H1 (cell line): ENCODE measurements around the gene FMNL2. TPM values are rescaled to one million over a fixed set of nuclear protein-coding genes. Genes with fewer than 3 reads are reported as not detected.

Experiments used
- CTCF ChIA-PET: fragments of 300-600 bp; sonication (Branson Sonifier 250); formaldehyde crosslinking; loops from one replicate; lab custom pipeline; 2021; ENCODE audit not compliant: partially characterized antibody; lab: Charles Lee
- POLR2A ChIA-PET: fragments of 300-600 bp; sonication (Branson Sonifier 250); formaldehyde crosslinking; loops from one replicate; lab custom pipeline; 2021; ENCODE audit warnings: inconsistent platforms; ENCODE audit not compliant: partially characterized antibody; lab: Charles Lee
- DNase-seq, 2 experiments: peaks; one replicate each; pipeline versions ENCODE4 v3.0.0 to v3.0.0-alpha.2; 2010 to 2022; ENCODE audit warnings: low spot score in 2 of 2, low read depth in 1 of 2, mixed read lengths in 1 of 2
- FAIRE-seq: peaks from 2 replicates; lab custom pipeline; 2011; peaks lifted over from hg19 to GRCh38; lab: Jason Lieb, UNC
- H2AFZ ChIP-seq: 2 replicates; pipeline ENCODE4 v1.8.1; 2012; ENCODE audit warnings: low read length, inconsistent platforms
- H2AK5ac ChIP-seq: 2 replicates; pipeline ENCODE4 v1.6.1; 2013; ENCODE audit warnings: low read depth, low read length
- H2BK120ac ChIP-seq: replicated peaks from 2 replicates; pipeline ENCODE3; 2013; ENCODE audit warnings: low read depth, low read length, inconsistent platforms
- H2BK12ac ChIP-seq: 2 replicates; pipeline ENCODE4 v1.6.1; 2013; ENCODE audit warnings: low read depth, low read length
- H2BK15ac ChIP-seq: 2 replicates; pipeline ENCODE4 v1.6.1; 2013; ENCODE audit warnings: low read length
- H2BK20ac ChIP-seq: 2 replicates; pipeline ENCODE4 v1.6.1; 2013; ENCODE audit warnings: low read length
- H2BK5ac ChIP-seq: 2 replicates; pipeline ENCODE4 v1.6.1; 2013; ENCODE audit warnings: low read depth, low read length
- H3K14ac ChIP-seq: 2 replicates; pipeline ENCODE4 v1.6.1; 2013; ENCODE audit warnings: inconsistent platforms; ENCODE audit not compliant: insufficient read length
- H3K18ac ChIP-seq: 2 replicates; pipeline ENCODE4 v1.6.1; 2013; ENCODE audit warnings: low read length; ENCODE audit errors: extremely low read depth
- H3K23ac ChIP-seq: 2 replicates; pipeline ENCODE4 v1.6.1; 2013; ENCODE audit warnings: inconsistent platforms; ENCODE audit not compliant: insufficient read length
- H3K23me2 ChIP-seq: 2 replicates; pipeline ENCODE4 v1.6.1; 2013; ENCODE audit warnings: low read depth, low read length
- H3K27ac ChIP-seq: 2 replicates; pipeline ENCODE4 v1.6.1; 2011; ENCODE audit warnings: low read depth, low read length, inconsistent platforms
- H3K27me3 ChIP-seq, 4 experiments: replicated peaks in 1 of 4; 1 replicate in 1 of 4; 2 replicates in 3 of 4; pipeline versions ENCODE4 v1.6.1 to v1.8.1; 2011 to 2013; ENCODE audit warnings: low read length in 3 of 4, mild to moderate bottlenecking in 3 of 4, inconsistent platforms in 2 of 4, mixed read lengths in 2 of 4, moderate library complexity in 1 of 4; ENCODE audit not compliant: control insufficient read depth in 3 of 4, insufficient read depth in 3 of 4; ENCODE audit errors: extremely low read depth in 1 of 4
- H3K36me3 ChIP-seq, 4 experiments: 2 replicates each; pipeline versions ENCODE4 v1.6.1 to v1.8.1; 2011 to 2013; ENCODE audit warnings: mild to moderate bottlenecking in 4 of 4, low read length in 3 of 4, moderate library complexity in 2 of 4, control low read depth in 1 of 4, inconsistent platforms in 1 of 4; ENCODE audit not compliant: insufficient read depth in 4 of 4, control insufficient read depth in 2 of 4
- H3K4ac ChIP-seq: replicated peaks from 2 replicates; pipeline ENCODE3; 2013; ENCODE audit warnings: low read length, low read depth, mixed read lengths, inconsistent platforms; ENCODE audit not compliant: insufficient read length
- H3K4me1 ChIP-seq, 4 experiments: replicated peaks in 1 of 4; 1 replicate in 1 of 4; 2 replicates in 3 of 4; pipeline versions ENCODE4 v1.6.1 to v1.8.1; 2011 to 2013; ENCODE audit warnings: low read length in 3 of 4, inconsistent platforms in 2 of 4, mixed read lengths in 1 of 4; ENCODE audit not compliant: insufficient read depth in 4 of 4, control insufficient read depth in 3 of 4
- H3K4me2 ChIP-seq, 2 experiments: 2 replicates each; pipeline versions ENCODE4 v1.6.1 to v1.8.1; 2011 to 2013; ENCODE audit warnings: low read depth in 2 of 2, low read length in 2 of 2, control low read depth in 1 of 2, inconsistent platforms in 1 of 2, mild to moderate bottlenecking in 1 of 2; ENCODE audit not compliant: insufficient read depth in 1 of 2
- H3K4me3 ChIP-seq, 4 experiments: fragments of 200-600, 300-600 bp in 1 of 4; sonication (generic), shearing (Covaris generic), sonication (Bioruptor Twin) in 1 of 4; 2 replicates each; pipeline versions ENCODE4 v1.5.1 to v1.8.1; 2011 to 2016; ENCODE audit warnings: low read length in 4 of 4, low read depth in 3 of 4, control low read depth in 2 of 4, inconsistent platforms in 2 of 4, mild to moderate bottlenecking in 2 of 4, mixed read lengths in 1 of 4, moderate library complexity in 1 of 4; ENCODE audit not compliant: insufficient read depth in 2 of 4; ENCODE audit errors: extremely low read depth in 1 of 4
- H3K56ac ChIP-seq: replicated peaks from 2 replicates; pipeline ENCODE3; 2013; ENCODE audit warnings: low read depth, mild to moderate bottlenecking, mixed read lengths, low read length, inconsistent platforms; ENCODE audit not compliant: insufficient read length
- H3K79me1 ChIP-seq: 2 replicates; pipeline ENCODE4 v1.6.1; 2013; ENCODE audit warnings: low read depth, low read length, control low read depth
- H3K79me2 ChIP-seq, 2 experiments: 2 replicates each; pipeline versions ENCODE4 v1.6.1 to v1.8.1; 2012 to 2013; ENCODE audit warnings: low read length in 2 of 2, mild to moderate bottlenecking in 2 of 2, inconsistent platforms in 1 of 2; ENCODE audit not compliant: insufficient read depth in 2 of 2, control insufficient read depth in 1 of 2
- H3K9ac ChIP-seq, 4 experiments: replicated peaks in 1 of 4; 1 replicate in 1 of 4; 2 replicates in 3 of 4; pipeline versions ENCODE4 v1.6.1 to v1.8.1; 2011 to 2013; ENCODE audit warnings: low read depth in 3 of 4, low read length in 3 of 4, control low read depth in 2 of 4, mild to moderate bottlenecking in 2 of 4, moderate library complexity in 2 of 4, inconsistent platforms in 1 of 4; ENCODE audit errors: extremely low read depth in 1 of 4
- H3K9me3 ChIP-seq, 2 experiments: 2 replicates each; pipeline versions ENCODE4 v1.6.1 to v1.8.1; 2012 to 2013; ENCODE audit warnings: mild to moderate bottlenecking in 2 of 2, moderate library complexity in 2 of 2, control low read depth in 1 of 2, inconsistent platforms in 1 of 2, low read depth in 1 of 2, low read length in 1 of 2, mixed read lengths in 1 of 2; ENCODE audit not compliant: insufficient read depth in 2 of 2
- H4K20me1 ChIP-seq, 2 experiments: replicated peaks in 1 of 2; 2 replicates each; pipeline versions ENCODE3 to v1.8.1; 2011 to 2013; ENCODE audit warnings: inconsistent platforms in 2 of 2, low read length in 2 of 2, mild to moderate bottlenecking in 1 of 2; ENCODE audit not compliant: insufficient read depth in 2 of 2, control insufficient read depth in 1 of 2
- H4K5ac ChIP-seq: 2 replicates; pipeline ENCODE4 v1.6.1; 2013; ENCODE audit warnings: low read length, low read depth, mixed read lengths, inconsistent platforms; ENCODE audit not compliant: insufficient read length
- H4K8ac ChIP-seq: 2 replicates; pipeline ENCODE4 v1.8.0; 2013; ENCODE audit warnings: mild to moderate bottlenecking, moderate library complexity, low read length, inconsistent platforms; ENCODE audit not compliant: insufficient read depth; ENCODE audit errors: extremely low read depth
- H4K91ac ChIP-seq: replicated peaks from 2 replicates; pipeline ENCODE3; 2013; ENCODE audit warnings: low read length, mixed read lengths, inconsistent platforms; ENCODE audit not compliant: insufficient read length
- WGBS, 2 experiments: shearing (Covaris generic) in 1 of 2; methylation state at CpG; one replicate each; pipeline versions ENCODE4 v1.1.6 to v1.1.7; 2013 to 2015; ENCODE audit warnings: low lambda C conversion rate in 2 of 2, mixed read lengths in 2 of 2, inconsistent platforms in 1 of 2, low coverage in 1 of 2, missing lambda C conversion rate in 1 of 2; ENCODE audit not compliant: insufficient replicate concordance in 2 of 2, insufficient coverage in 1 of 2, insufficient read length in 1 of 2; ENCODE audit errors: extremely low coverage in 1 of 2, missing lambda C conversion rate in 1 of 2; 5-methylcytosine and 5-hydroxymethylcytosine counted together
- polyA plus RNA-seq, 7 experiments: library from polyadenylated mRNA; depleted of rRNA in 3 of 7; stranded (reverse) in 5 of 7; unstranded in 2 of 7; fragments of >200 nt in 5 of 7; fragments of 200-250 nt in 2 of 7; gene quantifications; 1 replicate in 5 of 7; 2 replicates in 1 of 7; 4 replicates in 1 of 7; pipeline versions ENCODE4 v1.2.1 to v1.2.3, GENCODE V29; 2011 to 2013; ENCODE audit warnings: missing spikeins in 2 of 7, mixed read lengths in 2 of 7
- total RNA-seq: library from RNA; stranded (reverse); fragmentation: NEBNext Ultra II Directional; extraction: Animal tissue kit (Norgen Biotek cat#: 25700); gene quantifications from 2 replicates; pipeline ENCODE4 v1.2.1, GENCODE V29; 2021

FMNL2 gene
- total and polyA plus RNA-seq, 2 of the 8 experiments (the other 6 are each of a cell fraction or from before 2014, with no cell fraction given), result 15.5 to 45.1 TPM

DNA sequence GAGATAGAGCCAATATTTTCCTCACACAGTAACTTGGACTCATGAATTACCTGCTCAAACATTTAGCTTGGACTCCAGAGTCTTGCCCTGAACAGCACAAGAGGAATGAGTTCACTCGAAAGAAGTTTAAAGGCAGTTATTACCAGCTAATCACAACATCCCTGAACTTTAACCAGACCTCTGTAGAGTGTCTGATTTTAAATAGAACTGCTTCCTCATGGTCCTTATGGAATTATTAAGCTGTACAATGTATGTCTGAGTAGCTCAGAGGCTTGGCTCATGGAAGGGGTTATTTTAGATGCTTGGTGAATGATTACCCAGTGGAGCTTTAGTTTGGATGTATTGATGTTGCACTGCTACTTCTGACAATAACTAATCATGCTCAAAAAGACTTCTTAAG, 183.1 kb downstream of the FMNL2 start:
- Histone ChIP-seq H2BK5ac (no peak overlapping the region), H3K23ac (no peak overlapping the region), H3K79me2 (peaks cover 0 to 66% of the 10 kb centered on the region in 2 experiments; a peak in 2 of 4 replicates), H2BK20ac (no peak overlapping the region), H4K5ac (no peak overlapping the region), H3K4me1 (peaks cover 0 to 6% (median under 1%) of the 10 kb centered on the region in 4 experiments; a peak in 2 of 7 replicates), H3K56ac (no peak overlapping the region), H2AFZ (no peak overlapping the region), H3K79me1 (peaks cover 2% of the 10 kb centered on the region; the same call in 1 of the 2 replicates), H2AK5ac (no peak overlapping the region), H2BK120ac (no peak overlapping the region), H3K4me3 (no peak overlapping the region), H3K27me3 (no peaks in the 10 kb centered on the region), H3K14ac (no peak overlapping the region), H4K20me1 (no peaks in the 10 kb centered on the region), H2BK15ac (no peak overlapping the region), H3K27ac (no peak overlapping the region), H4K91ac (no peak overlapping the region), H3K23me2 (no peaks in the 10 kb centered on the region), H3K4ac (no peak overlapping the region), H3K36me3 (no peaks in the 10 kb centered on the region; a peak in 1 of 8 replicates), H3K9ac (no peak overlapping the region), H2BK12ac (no peak overlapping the region), H3K18ac (no peak overlapping the region), H4K8ac (no peak overlapping the region), H3K4me2 (no peak overlapping the region), H3K9me3 (no peaks in the 10 kb centered on the region)
- no peak for DNase-seq
- WGBS, 2 experiments, result 100% methylated on average over 1 of the region's 1 CpG; no CpG with 5 or more reads in 1 of the 2 experiments
- CTCF ChIA-PET, result interaction anchor here (0.7 to 1.3 kb wide), 5 partner anchors 8 to 420 kb away, joined by 3 read pairs; no protein-coding TSS in a partner anchor
- no peak for FAIRE-seq
- POLR2A ChIA-PET, result interaction anchor here (0.7 kb wide), 1 partner anchor 17 kb away, joined by 3 read pairs; no protein-coding TSS in a partner anchor
